Heart right ventricle (tissue), 16 donors: Measurements from ENCODE around the gene VSX2. TPM values are rescaled to one million over a fixed set of nuclear protein-coding genes. Genes with fewer than 3 reads are reported as not detected.

Experiments used
- ATAC-seq, 8 donors: fragments of 200-7000 bp; cut with Tn5 transposase; one replicate each; pipeline ENCODE4 v1.9.1; 2020; ENCODE audit warnings: mild to moderate bottlenecking in 8 of 8, moderate library complexity in 8 of 8, moderate number of reproducible peaks in 1 of 8
- DNase-seq, 2 donors: peaks; one replicate each; pipeline ENCODE4 v3.0.0-alpha.2; 2020
- H3K27ac ChIP-seq, 10 donors: fragments of 200-600 bp; sonication (generic) in 2 of 10; one replicate each; pipeline versions ENCODE4 v1.5.0 to v1.8.0; 2020 to 2022; ENCODE audit warnings: mild to moderate bottlenecking in 3 of 10
- H3K27me3 ChIP-seq, 7 donors: fragments of 200-600 bp; one replicate each; pipeline ENCODE4 v1.8.0; 2021 to 2022; ENCODE audit warnings: mild to moderate bottlenecking in 2 of 7
- H3K36me3 ChIP-seq, 9 donors: fragments of 200-600 bp; sonication (generic) in 1 of 9; one replicate each; pipeline versions ENCODE4 v1.5.0 to v1.8.0; 2020 to 2022; ENCODE audit warnings: mild to moderate bottlenecking in 2 of 9
- H3K4me1 ChIP-seq, 9 donors: fragments of 200-600 bp; sonication (generic) in 1 of 9; one replicate each; pipeline versions ENCODE4 v1.5.0 to v1.8.0; 2020 to 2022; ENCODE audit warnings: mild to moderate bottlenecking in 4 of 9
- H3K4me3 ChIP-seq, 10 donors: fragments of 200-600 bp; sonication (generic) in 2 of 10; one replicate each; pipeline versions ENCODE4 v1.5.0 to v1.8.0; 2020 to 2022; ENCODE audit warnings: mild to moderate bottlenecking in 7 of 10, moderate library complexity in 2 of 10
- H3K9me3 ChIP-seq, 11 donors: fragments of 200-600 bp in 10 of 11; sonication (generic) in 2 of 11; one replicate each; pipeline versions ENCODE4 v1.5.0 to v1.8.0; 2013 to 2022; ENCODE audit warnings: mild to moderate bottlenecking in 2 of 11, control low read depth in 1 of 11, moderate library complexity in 1 of 11
- CTCF ChIP-seq, 9 donors: fragments of 200-600 bp; sonication (generic) in 2 of 9; IDR thresholded peaks; one replicate each; pipeline versions ENCODE4 v1.5.0 to v1.8.0; 2021 to 2022; ENCODE audit warnings: antibody characterized with exemption in 9 of 9, mild to moderate bottlenecking in 5 of 9, moderate library complexity in 1 of 9
- WGBS, 2 donors: extraction: QIAGEN DNeasy Blood & Tissue Kit; methylation state at CpG; one replicate each; pipeline ENCODE4 v1.1.7; 2013; ENCODE audit warnings: inconsistent platforms in 1 of 2; 5-methylcytosine and 5-hydroxymethylcytosine counted together
- intact Hi-C, 10 donors: fragments of 100-400 bp; cut with DNase I; formaldehyde crosslinking; loops; one replicate each; pipeline versions ENCODE4 v1.11.1 to v1.14.2; 2022
- polyA plus RNA-seq, 2 donors: library from polyadenylated mRNA; stranded (reverse); fragments of 200-250 nt; gene quantifications; one replicate each; pipeline ENCODE4 v1.2.3, GENCODE V29; 2013
- total RNA-seq, 10 donors: library from RNA; stranded (reverse); fragmentation: NEBNext Ultra II Directional in 3 of 10; extraction: Animal tissue kit (Norgen Biotek cat#: 25700) in 3 of 10; gene quantifications; one replicate each; pipeline versions ENCODE4 v1.2.1 to v1.2.4, GENCODE V29; 2021 to 2023
- donor health status: Arrhythmogenic right ventricular cardiomyopathy.
- donor health status: ischemic (EF 13 %, LVEDD 7.1; RV severe dilation, severe dysfunction).
- donor health status: healthy with polysubstance abuse.
- donor health status: DM: no; HTN: yes; CAD: no.
- donor health status: DM: no; HTN: no; CAD: no.
- donor health status: ischemic (EF 25% LVEDD 6.9; RV normal size, moderate dysfunction).
- donor health status: ischemic (EF 25% LVEDD 5.7; RV mildly dilated, moderate dysfunction).
- donor health status: healthy.
- donor health status: DM: yes; HTN: yes; CAD: no.
- donor health status: Ischemic cardiomyopathy.
- donor health status: ischemic (EF 35%, LVEDD 5.7; RV mildly dilated, moderate dysfunction).
- donor health status: nonischemic (EF 11% LVEDD 7.7; RV severe dilation, severe dysfunction).
- donor health status: DM: yes; HTN: yes; CAD: no.
- donor health status: PGD.
- donor health status: ischemic (EF 29% LVEDD 5.4; RV normal size, mild dysfunction).
- donor health status: nonischemic (EF 23%, LVEDD 6.1; RV moderate dilation, normal function).

The VSX2 gene
- total and polyA plus RNA-seq, 12 donors, result not detected

GRCh38 chr14:74213907-74214803, 25.1 kb upstream of the VSX2 start:
- ATAC-seq (peak in 1 of 8 donors; percentile 12), DNase-seq (no peak)
- Histone ChIP-seq H3K4me1 (peaks cover 0 to 12% (median 5%) of the 10 kb centered on the region in 9 donors), H3K9me3 (no peaks in the 10 kb centered on the region), H3K36me3 (no peaks in the 10 kb centered on the region), H3K27me3 (peaks cover 0 to 46% (median 31%) of the 10 kb centered on the region in 7 donors), H3K27ac (no peak overlapping the region), H3K4me3 (no peak overlapping the region)
- TF ChIP-seq CTCF (IDR thresholded peaks at IDR 0.05), result no peak
- 79 to 84% methylated on average over 21 of the region's 21 CpGs for WGBS, 2 donors
- intact Hi-C loops, result no loop called here

GRCh38 chr14:74216671-74217070, 22.6 kb upstream of the VSX2 start:
- Histone ChIP-seq H3K36me3 (no peaks in the 10 kb centered on the region), H3K4me1 (peaks cover 0 to 12% (median 5%) of the 10 kb centered on the region in 9 donors), H3K9me3 (no peaks in the 10 kb centered on the region), H3K27ac (no peak overlapping the region), H3K4me3 (no peak overlapping the region), H3K27me3 (peaks cover 0 to 65% (median 43%) of the 10 kb centered on the region in 7 donors)
- no peak for TF ChIP-seq CTCF (IDR thresholded peaks at IDR 0.05)
- no peak for DNase-seq
- 90 to 91% methylated on average over 11 of the region's 11 CpGs for WGBS, 2 donors
- ATAC-seq, result no peak
- intact Hi-C loops, result loop anchor here in 4 of 10 donors (1.0 to 5.0 kb wide), 4 partner anchors 34 to 36 kb away; no protein-coding TSS in a partner anchor

GRCh38 chr14:74217672-74218448, 21.4 kb upstream of the VSX2 start:
- TF ChIP-seq CTCF (IDR thresholded peaks at IDR 0.05), result peak; percentile 73 to 95 (median 91)
- Histone ChIP-seq H3K27me3 (peaks cover 0 to 69% (median 43%) of the 10 kb centered on the region in 7 donors), H3K4me1 (peaks cover 0 to 12% (median 5%) of the 10 kb centered on the region in 9 donors), H3K4me3 (no peak overlapping the region), H3K36me3 (no peaks in the 10 kb centered on the region), H3K9me3 (no peaks in the 10 kb centered on the region), H3K27ac (no peak overlapping the region)
- ATAC-seq (peak; percentile 67 to 86 (median 84)), DNase-seq (peak; percentile 41 to 77)
- 12 to 13% methylated on average over 40 of the region's 40 CpGs for WGBS, 2 donors
- intact Hi-C loops, result loop anchor here in 4 of 10 donors (1.0 to 5.0 kb wide), 4 partner anchors 33 to 35 kb away; no protein-coding TSS in a partner anchor

GRCh38 chr14:74218462-74218861, 20.8 kb upstream of the VSX2 start:
- no peaks in the 10 kb centered on the region for H3K36me3 ChIP-seq
- no peaks in the 10 kb centered on the region for H3K9me3 ChIP-seq
- no peak overlapping the region for H3K27ac ChIP-seq
- 43 to 46% methylated on average over 4 of the region's 4 CpGs for WGBS, 2 donors
- DNase-seq (no peak), ATAC-seq (no peak)
- intact Hi-C loops, result loop anchor here in 1 of 10 donors (5.0 kb wide), 1 partner anchor 34 kb away; no protein-coding TSS in a partner anchor
- H3K4me3 ChIP-seq, result no peak overlapping the region
- peaks cover 0 to 66% (median 43%) of the 10 kb centered on the region in 7 donors for H3K27me3 ChIP-seq
- peaks cover 0 to 12% (median 5%) of the 10 kb centered on the region in 9 donors for H3K4me1 ChIP-seq
- no peak for TF ChIP-seq CTCF (IDR thresholded peaks at IDR 0.05)
